Measurements from ENCODE around the gene NPRL2. TPM values are rescaled to one million over a fixed set of nuclear protein-coding genes. Genes with fewer than 3 reads are reported as not detected.

NPRL2 gene
- 10 to 100 TPM; 27.7 to 31.3 TPM for total RNA-seq

DNA sequence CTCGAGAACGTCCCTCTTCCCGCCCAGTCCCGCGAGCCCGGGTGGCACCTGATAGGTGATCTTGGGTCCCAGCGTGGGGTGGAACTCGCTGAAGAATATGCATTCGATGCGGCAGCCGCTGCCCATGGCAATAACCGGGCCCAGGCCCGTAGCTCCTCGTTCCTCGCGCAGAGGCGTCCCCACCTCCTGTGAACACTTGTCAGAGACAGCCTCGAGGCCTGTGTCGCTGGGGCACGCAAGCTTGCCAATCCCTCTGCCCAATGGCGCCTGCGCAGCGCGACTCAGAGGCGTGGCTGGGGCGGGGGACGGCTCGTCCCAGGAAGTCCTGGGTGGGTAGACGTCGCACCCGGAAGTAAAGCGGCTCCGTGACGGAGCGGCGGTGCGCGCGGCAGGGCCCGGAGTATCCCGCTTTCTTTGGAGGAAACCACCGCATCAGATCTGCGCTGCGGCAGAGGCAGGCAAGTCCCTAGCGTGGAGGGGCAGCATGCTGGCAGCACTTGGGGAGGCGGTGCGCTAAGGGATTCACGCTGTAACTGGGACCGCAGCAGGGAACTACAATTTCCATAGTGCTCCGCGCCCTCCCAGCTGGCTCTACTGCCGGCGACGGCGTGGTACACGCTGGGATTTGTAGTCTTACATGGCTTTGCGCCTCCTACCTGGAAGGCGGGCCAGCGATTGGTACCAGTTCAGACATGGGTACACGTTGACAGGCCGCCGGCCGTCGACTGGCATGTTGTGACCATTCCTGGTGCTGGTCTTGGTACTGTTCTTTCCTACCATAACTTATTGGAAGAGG lies at the start of gene NPRL2, which contains the start of gene CYB561D2:
NPRL2 (minus strand) TSS at position 249 of the 796 bp plus-strand sequence; CDS start at position 126, 123 bp downstream.
CYB561D2 (plus strand) TSS at position 336 of the 796 bp plus-strand sequence. CDS start 572 bp downstream, outside the sequence.
- Mint-ChIP-seq H3K27ac (peak within 1 kb of the TSS; percentile 97), H3K9me3 (no peaks in the 10 kb centered on the region), H3K4me3 (peak within 1 kb of the TSS; percentile 97), H3K4me1 (ENCODE audit: low read depth) (peaks cover 59% of the 10 kb centered on the region), H3K27me3 (ENCODE audit: low read depth) (no peaks in the 10 kb centered on the region), H3K36me3 (ENCODE audit: low read depth) (peaks cover 14% of the 10 kb centered on the region)
- intact Hi-C loops (cut with micrococcal nuclease): loop anchor here (1.0 to 10.0 kb wide), 7 partner anchors 9 to 1034 kb away; partner anchors contain the start of genes HEMK1, HYAL3, IFRD2 and MANF
- DNase-seq: peak; percentile 99
- CTCF ChIA-PET: interaction anchor here (0.8 to 4.1 kb wide), 5 partner anchors 10 to 226 kb away, joined by 3 to 29 read pairs (median 6); partner anchors contain the start of gene RASSF1

GRCh38 chr3:50396502-50396901 lies 45.9 kb upstream of the NPRL2 start:
- Mint-ChIP-seq H3K4me3 (no peak overlapping the region), H3K9me3 (no peaks in the 10 kb centered on the region), H3K27ac (no peak overlapping the region), H3K27me3 (ENCODE audit: low read depth) (no peaks in the 10 kb centered on the region), H3K4me1 (ENCODE audit: low read depth) (no peaks in the 10 kb centered on the region), H3K36me3 (ENCODE audit: low read depth) (no peaks in the 10 kb centered on the region)
- no peak for DNase-seq
- CTCF ChIA-PET: no interaction called here
- intact Hi-C loops (cut with micrococcal nuclease): no loop called here

- intact Hi-C loops (cut with micrococcal nuclease): no loop called here
- Mint-ChIP-seq H3K27me3 (ENCODE audit: low read depth) (no peaks in the 10 kb centered on the region), H3K4me1 (ENCODE audit: low read depth) (no peaks in the 10 kb centered on the region), H3K36me3 (ENCODE audit: low read depth) (no peaks in the 10 kb centered on the region), H3K9me3 (no peaks in the 10 kb centered on the region), H3K4me3 (no peak overlapping the region), H3K27ac (no peak overlapping the region)
- CTCF ChIA-PET: interaction anchor here (1.2 kb wide), 1 partner anchor 1546 kb away, joined by 3 read pairs; the partner anchor contains the start of gene RRP9
- DNase-seq: no peak
These were observed 44.7 kb upstream of the NPRL2 start for GRCh38 chr3:50395070-50395860.

DNA sequence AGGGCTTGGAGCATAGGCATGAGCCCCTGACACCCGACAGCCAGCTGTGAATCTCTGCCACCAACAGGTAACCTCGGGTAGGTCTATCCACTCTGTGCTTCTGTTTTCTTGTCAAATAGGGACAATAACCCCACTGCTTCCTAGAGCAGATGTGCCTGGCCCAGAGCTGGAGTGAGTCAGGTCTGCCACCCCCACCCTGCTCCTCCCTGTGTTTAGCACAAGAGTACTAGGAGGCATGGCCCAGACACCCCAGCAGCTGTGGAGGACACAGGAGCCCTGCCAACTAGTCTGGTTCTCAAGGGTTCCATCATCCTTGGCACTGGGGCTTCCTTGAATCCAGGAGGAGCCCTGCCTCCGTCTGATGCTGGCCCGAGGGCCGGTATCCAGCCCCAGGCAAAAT lies 42.5 kb upstream of the NPRL2 start:
- no peak for DNase-seq
- no peaks in the 10 kb centered on the region for H3K27me3 Mint-ChIP-seq (ENCODE audit: low read depth)
- no peaks in the 10 kb centered on the region for H3K4me1 Mint-ChIP-seq (ENCODE audit: low read depth)
- no peak overlapping the region for H3K27ac Mint-ChIP-seq
- intact Hi-C loops (cut with micrococcal nuclease): no loop called here
- no peaks in the 10 kb centered on the region for H3K36me3 Mint-ChIP-seq (ENCODE audit: low read depth)
- CTCF ChIA-PET: no interaction called here
- H3K9me3 Mint-ChIP-seq: no peaks in the 10 kb centered on the region
- H3K4me3 Mint-ChIP-seq: no peak overlapping the region

GRCh38 chr3:50392101-50392715 lies 41.6 kb upstream of the NPRL2 start:
- Mint-ChIP-seq H3K27me3 (ENCODE audit: low read depth) (no peaks in the 10 kb centered on the region), H3K36me3 (ENCODE audit: low read depth) (no peaks in the 10 kb centered on the region), H3K4me1 (ENCODE audit: low read depth) (no peaks in the 10 kb centered on the region), H3K9me3 (no peaks in the 10 kb centered on the region), H3K4me3 (no peak overlapping the region), H3K27ac (no peak overlapping the region)
- no peak for DNase-seq
- CTCF ChIA-PET: no interaction called here
- intact Hi-C loops (cut with micrococcal nuclease): no loop called here

DNA sequence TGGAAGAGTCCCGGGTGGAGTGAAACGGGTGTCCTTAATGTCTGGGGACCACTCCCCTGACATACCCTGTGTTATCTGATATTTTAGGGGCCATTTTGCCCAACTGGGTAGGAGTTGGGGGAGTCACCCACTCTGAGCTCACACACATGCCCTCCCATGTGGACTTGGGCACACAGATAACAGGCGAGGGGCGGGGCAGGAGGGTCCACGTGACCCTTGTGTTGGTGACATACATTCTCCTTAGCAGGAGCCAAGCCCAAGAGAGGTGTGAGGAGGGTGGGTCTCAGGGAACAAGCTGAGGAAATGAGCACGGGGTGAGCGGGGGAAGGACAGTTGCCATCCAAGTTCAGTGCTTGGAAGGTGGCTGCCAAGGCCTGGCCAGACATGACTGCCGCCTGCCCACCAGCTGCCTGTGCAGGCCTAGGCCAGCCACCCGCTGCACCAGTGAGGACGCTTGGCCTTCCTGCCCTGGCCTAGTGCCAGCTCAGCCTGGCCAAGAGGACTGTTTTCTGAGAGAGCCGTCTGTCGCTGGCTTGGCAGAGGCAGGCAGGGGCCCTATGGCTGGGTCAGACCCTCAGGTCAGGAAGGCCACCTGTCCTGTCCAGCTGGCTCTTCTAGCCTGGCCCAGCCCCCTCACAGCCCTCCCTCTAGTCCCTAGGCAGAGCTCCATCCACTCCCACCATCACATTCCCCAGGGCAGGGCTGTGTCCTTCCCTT lies 40.1 kb upstream of the NPRL2 start:
- CTCF ChIA-PET: interaction anchor here (0.6 kb wide), 1 partner anchor 1204 kb away, joined by 6 read pairs; no protein-coding TSS in a partner anchor
- Mint-ChIP-seq H3K27me3 (ENCODE audit: low read depth) (no peaks in the 10 kb centered on the region), H3K4me1 (ENCODE audit: low read depth) (no peaks in the 10 kb centered on the region), H3K9me3 (no peaks in the 10 kb centered on the region), H3K36me3 (ENCODE audit: low read depth) (no peaks in the 10 kb centered on the region), H3K27ac (no peak overlapping the region), H3K4me3 (no peak overlapping the region)
- intact Hi-C loops (cut with micrococcal nuclease): no loop called here
- DNase-seq: no peak

GRCh38 chr3:50389414-50389767 lies 38.8 kb upstream of the NPRL2 start:
- H3K4me1 Mint-ChIP-seq (ENCODE audit: low read depth): no peaks in the 10 kb centered on the region
- no peaks in the 10 kb centered on the region for H3K9me3 Mint-ChIP-seq
- no peak overlapping the region for H3K4me3 Mint-ChIP-seq
- intact Hi-C loops (cut with micrococcal nuclease): no loop called here
- H3K27ac Mint-ChIP-seq: no peak overlapping the region
- H3K36me3 Mint-ChIP-seq (ENCODE audit: low read depth): no peaks in the 10 kb centered on the region
- no peaks in the 10 kb centered on the region for H3K27me3 Mint-ChIP-seq (ENCODE audit: low read depth)
- no peak for DNase-seq
- CTCF ChIA-PET: no interaction called here

DNA sequence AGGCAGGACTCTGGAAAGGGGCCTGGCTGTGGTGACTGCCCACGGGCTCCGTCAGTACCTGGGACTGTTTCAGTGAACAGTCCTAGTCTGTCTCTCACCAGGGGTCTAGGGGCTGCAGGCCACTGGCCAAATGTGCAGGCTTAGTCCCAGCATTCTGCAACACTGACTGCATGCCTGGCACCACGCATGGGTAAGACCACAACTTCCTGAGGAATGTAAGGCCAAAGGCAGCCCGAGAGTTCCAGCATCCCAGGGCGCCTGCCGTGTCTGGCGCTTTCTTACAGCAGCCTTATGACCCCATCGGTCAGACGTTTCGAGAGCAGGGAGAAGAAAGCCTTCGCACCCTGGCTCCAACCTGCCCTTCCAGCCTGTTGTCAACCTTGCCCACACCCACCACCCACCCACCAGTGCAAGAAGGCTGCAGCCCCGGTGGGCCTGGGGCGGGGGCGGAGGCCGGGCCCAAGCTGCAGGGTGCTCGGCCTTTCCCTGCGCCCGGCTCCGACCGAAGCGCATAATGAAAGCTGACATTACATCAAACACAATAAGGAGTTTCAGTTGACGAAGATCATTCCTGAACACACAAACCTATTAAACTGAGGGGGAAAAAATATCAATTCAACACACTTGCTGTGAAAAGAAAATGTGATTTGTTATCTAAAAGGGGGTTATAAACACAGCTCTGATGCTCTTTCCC lies 38.3 kb upstream of the NPRL2 start:
- intact Hi-C loops (cut with micrococcal nuclease): no loop called here
- no peaks in the 10 kb centered on the region for H3K36me3 Mint-ChIP-seq (ENCODE audit: low read depth)
- CTCF ChIA-PET: no interaction called here

GRCh38 chr3:50388016-50388719 lies 37.6 kb upstream of the NPRL2 start:
- H3K36me3 Mint-ChIP-seq (ENCODE audit: low read depth): no peaks in the 10 kb centered on the region
- no peaks in the 10 kb centered on the region for H3K4me1 Mint-ChIP-seq (ENCODE audit: low read depth)
- CTCF ChIA-PET: interaction anchor here (1.0 kb wide), 1 partner anchor 69 kb away, joined by 3 read pairs; no protein-coding TSS in a partner anchor
- no peak overlapping the region for H3K27ac Mint-ChIP-seq
- H3K4me3 Mint-ChIP-seq: no peak overlapping the region
- H3K27me3 Mint-ChIP-seq (ENCODE audit: low read depth): no peaks in the 10 kb centered on the region
- intact Hi-C loops (cut with micrococcal nuclease): no loop called here
- H3K9me3 Mint-ChIP-seq: no peaks in the 10 kb centered on the region
- no peak for DNase-seq

More for the DNA sequence above, 38.3 kb upstream of the NPRL2 start:
- Mint-ChIP-seq H3K4me1 (ENCODE audit: low read depth) (no peaks in the 10 kb centered on the region), H3K9me3 (no peaks in the 10 kb centered on the region), H3K4me3 (no peak overlapping the region), H3K27me3 (ENCODE audit: low read depth) (no peaks in the 10 kb centered on the region), H3K27ac (no peak overlapping the region)
- no peak for DNase-seq

- no peaks in the 10 kb centered on the region for H3K4me1 Mint-ChIP-seq (ENCODE audit: low read depth)
- H3K36me3 Mint-ChIP-seq (ENCODE audit: low read depth): no peaks in the 10 kb centered on the region
- DNase-seq: no peak
- no peaks in the 10 kb centered on the region for H3K27me3 Mint-ChIP-seq (ENCODE audit: low read depth)
- H3K9me3 Mint-ChIP-seq: no peaks in the 10 kb centered on the region
- CTCF ChIA-PET: interaction anchor here (1.1 kb wide), 1 partner anchor 33 kb away, joined by 3 read pairs; no protein-coding TSS in a partner anchor
- no peak overlapping the region for H3K4me3 Mint-ChIP-seq
- intact Hi-C loops (cut with micrococcal nuclease): no loop called here
- H3K27ac Mint-ChIP-seq: no peak overlapping the region
These were observed 35.2 kb upstream of the NPRL2 start for GRCh38 chr3:50385754-50386153.

DNA sequence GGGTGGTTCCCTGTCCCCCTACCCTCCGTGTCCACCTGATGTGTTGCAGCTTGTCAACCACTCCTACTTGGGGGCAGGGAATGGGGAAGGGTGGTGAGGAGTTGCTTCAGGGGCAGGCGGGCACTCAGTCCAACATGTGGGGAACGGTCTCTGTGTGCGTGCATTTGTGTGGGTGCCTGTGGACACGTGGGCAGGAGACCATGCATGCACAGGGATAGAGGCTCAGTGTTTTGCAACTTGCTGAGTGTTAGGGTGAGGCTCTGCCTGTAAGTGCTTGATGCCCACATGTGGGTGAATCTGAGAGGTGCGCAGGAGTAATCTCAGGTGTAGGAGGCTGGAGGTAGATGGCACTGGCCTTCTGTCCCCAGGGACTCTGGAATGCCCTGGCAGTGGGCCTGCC lies 33.2 kb upstream of the NPRL2 start:
- CTCF ChIA-PET: no interaction called here

More for the DNA sequence above, 33.2 kb upstream of the NPRL2 start:
- no peaks in the 10 kb centered on the region for H3K9me3 Mint-ChIP-seq
- intact Hi-C loops (cut with micrococcal nuclease): no loop called here
- H3K4me3 Mint-ChIP-seq: no peak overlapping the region
- DNase-seq: no peak
- H3K27me3 Mint-ChIP-seq (ENCODE audit: low read depth): no peaks in the 10 kb centered on the region
- no peaks in the 10 kb centered on the region for H3K36me3 Mint-ChIP-seq (ENCODE audit: low read depth)
- H3K4me1 Mint-ChIP-seq (ENCODE audit: low read depth): no peaks in the 10 kb centered on the region
- H3K27ac Mint-ChIP-seq: no peak overlapping the region

Data from activated naive CD4-positive, alpha-beta T cell treated with anti-CD3 and anti-CD28 coated beads for 36 hours (primary cell).